Retinal pigment epithelial cell (primary cell): ENCODE data around the gene TSHZ3.

Source experiments
- DNase-seq: peaks from one replicate; pipeline ENCODE4 v3.0.0-alpha.2; 2010; ENCODE audit warnings: low read depth
- H3K4me3 ChIP-seq: 2 replicates; pipeline ENCODE4 v1.5.1; 2011; ENCODE audit warnings: mild to moderate bottlenecking, low read length, control low read depth, moderate library complexity
- TF ChIP-seq, protein P1 (sequence below): conservative IDR thresholded peaks from 2 replicates; pipeline ENCODE4 v1.5.1; 2011; ENCODE audit warnings: low read depth, low read length, control low read depth, inconsistent platforms

The TSHZ3 gene, protein sequence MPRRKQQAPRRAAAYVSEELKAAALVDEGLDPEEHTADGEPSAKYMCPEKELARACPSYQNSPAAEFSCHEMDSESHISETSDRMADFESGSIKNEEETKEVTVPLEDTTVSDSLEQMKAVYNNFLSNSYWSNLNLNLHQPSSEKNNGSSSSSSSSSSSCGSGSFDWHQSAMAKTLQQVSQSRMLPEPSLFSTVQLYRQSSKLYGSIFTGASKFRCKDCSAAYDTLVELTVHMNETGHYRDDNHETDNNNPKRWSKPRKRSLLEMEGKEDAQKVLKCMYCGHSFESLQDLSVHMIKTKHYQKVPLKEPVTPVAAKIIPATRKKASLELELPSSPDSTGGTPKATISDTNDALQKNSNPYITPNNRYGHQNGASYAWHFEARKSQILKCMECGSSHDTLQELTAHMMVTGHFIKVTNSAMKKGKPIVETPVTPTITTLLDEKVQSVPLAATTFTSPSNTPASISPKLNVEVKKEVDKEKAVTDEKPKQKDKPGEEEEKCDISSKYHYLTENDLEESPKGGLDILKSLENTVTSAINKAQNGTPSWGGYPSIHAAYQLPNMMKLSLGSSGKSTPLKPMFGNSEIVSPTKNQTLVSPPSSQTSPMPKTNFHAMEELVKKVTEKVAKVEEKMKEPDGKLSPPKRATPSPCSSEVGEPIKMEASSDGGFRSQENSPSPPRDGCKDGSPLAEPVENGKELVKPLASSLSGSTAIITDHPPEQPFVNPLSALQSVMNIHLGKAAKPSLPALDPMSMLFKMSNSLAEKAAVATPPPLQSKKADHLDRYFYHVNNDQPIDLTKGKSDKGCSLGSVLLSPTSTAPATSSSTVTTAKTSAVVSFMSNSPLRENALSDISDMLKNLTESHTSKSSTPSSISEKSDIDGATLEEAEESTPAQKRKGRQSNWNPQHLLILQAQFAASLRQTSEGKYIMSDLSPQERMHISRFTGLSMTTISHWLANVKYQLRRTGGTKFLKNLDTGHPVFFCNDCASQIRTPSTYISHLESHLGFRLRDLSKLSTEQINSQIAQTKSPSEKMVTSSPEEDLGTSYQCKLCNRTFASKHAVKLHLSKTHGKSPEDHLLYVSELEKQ

DNA sequence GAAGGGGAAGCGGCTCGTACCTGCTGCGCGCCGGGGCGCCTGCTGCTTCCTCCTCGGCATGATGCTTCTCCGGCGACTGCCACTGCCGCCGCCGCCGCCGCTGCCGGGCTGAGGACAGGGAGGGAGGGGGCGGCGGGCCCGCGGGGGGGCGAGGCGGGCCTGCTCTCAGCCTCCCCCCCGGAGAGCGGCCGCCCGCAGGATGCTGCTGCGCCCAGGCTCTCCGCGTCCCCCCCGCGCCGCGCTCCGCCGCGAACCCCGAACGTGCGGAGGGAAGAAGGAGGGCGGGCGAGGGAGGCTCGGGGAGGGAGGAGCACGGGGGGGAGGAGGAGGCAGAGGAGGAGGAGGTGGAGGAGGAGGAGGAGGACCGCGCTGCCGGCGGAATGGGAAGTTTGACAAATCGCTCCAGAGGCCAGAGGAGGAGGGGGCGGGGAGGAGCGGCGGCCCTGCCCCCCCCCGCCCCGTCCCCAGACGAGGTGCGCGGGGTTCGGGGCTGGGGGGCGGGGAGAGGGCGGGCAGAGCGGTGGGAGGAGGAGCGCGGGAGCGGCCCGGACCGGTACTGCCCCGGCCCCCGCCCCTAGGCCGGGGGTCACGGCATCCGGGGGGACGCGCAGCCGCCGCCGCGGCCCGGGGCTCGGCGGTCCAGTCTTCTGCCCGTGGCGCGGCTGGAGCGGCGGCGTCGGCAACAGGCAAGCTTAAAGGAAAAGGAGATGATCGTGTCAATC is at the start of gene TSHZ3:
Gene TSHZ3 (minus strand): TSS at position 277 of the 722 bp plus-strand sequence. CDS start 217 bp downstream, at position 60.
- TF ChIP-seq, protein P1, sequence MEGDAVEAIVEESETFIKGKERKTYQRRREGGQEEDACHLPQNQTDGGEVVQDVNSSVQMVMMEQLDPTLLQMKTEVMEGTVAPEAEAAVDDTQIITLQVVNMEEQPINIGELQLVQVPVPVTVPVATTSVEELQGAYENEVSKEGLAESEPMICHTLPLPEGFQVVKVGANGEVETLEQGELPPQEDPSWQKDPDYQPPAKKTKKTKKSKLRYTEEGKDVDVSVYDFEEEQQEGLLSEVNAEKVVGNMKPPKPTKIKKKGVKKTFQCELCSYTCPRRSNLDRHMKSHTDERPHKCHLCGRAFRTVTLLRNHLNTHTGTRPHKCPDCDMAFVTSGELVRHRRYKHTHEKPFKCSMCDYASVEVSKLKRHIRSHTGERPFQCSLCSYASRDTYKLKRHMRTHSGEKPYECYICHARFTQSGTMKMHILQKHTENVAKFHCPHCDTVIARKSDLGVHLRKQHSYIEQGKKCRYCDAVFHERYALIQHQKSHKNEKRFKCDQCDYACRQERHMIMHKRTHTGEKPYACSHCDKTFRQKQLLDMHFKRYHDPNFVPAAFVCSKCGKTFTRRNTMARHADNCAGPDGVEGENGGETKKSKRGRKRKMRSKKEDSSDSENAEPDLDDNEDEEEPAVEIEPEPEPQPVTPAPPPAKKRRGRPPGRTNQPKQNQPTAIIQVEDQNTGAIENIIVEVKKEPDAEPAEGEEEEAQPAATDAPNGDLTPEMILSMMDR, result no peak
- DNase-seq, result no peak
- H3K4me3 ChIP-seq, result peak within 1 kb of the TSS; percentile 56

DNA sequence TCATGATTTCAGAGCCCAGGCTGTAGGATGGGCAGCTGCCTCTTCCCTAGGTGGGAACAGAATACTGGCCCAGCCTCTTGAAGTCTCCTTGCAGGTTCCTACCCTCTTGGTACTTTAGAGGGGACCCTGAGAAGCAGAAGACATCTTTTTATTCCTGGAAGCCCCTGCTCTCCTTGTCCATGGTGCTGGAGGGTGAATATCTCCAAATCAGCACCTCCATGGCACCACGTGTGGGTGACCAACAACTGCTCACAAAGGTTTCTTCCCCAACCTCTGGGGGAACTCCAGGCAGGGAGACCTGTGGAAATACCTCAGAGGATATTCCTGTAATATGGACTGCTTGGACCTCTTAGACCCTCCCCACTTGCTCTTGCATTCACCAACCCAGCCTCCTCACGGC is 48.1 kb upstream of the TSHZ3 start:
- no peak overlapping the region for H3K4me3 ChIP-seq
- TF ChIP-seq, protein P1, result no peak
- DNase-seq, result no peak

DNA sequence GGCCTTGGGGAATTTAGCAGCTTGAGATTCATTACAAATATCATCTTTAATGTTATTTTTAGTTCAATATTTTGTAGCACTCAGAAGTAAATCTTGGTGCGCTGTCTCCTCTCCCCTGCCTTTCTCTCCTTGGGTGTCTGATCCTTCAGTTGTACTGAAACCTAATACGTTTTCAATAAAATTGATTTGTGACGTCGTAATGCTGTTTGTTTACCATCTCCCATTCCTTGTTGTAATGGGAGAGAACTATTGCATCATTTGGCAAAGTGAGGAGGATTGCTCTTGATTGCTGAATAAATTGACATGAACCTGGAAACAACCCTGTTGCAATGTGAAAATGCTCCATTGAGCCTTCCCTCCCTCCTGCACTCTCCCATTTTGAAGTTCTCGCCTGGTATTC is 43.2 kb upstream of the TSHZ3 start:
- no peak for DNase-seq
- TF ChIP-seq, protein P1, result no peak
- no peak overlapping the region for H3K4me3 ChIP-seq

DNA sequence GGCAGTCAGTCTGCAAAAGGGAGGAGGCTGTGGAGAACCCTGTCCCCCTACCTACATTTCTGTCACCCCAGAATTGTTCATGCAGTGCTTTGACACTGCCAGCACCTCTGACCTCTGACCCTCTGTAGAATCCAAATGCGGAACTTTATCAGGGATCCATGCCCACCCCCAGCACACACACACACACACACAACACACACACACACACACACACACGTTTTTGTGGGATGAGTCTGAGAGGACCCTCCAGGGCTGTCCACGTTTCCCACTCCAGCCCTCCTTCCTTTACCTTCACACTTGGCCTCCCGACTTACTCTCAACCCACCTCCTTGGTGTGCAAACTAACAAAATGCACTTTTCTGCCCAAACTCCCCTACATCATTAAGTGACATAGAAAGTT is 42.3 kb upstream of the TSHZ3 start:
- no peak overlapping the region for H3K4me3 ChIP-seq
- TF ChIP-seq, protein P1, result no peak
- no peak for DNase-seq

DNA sequence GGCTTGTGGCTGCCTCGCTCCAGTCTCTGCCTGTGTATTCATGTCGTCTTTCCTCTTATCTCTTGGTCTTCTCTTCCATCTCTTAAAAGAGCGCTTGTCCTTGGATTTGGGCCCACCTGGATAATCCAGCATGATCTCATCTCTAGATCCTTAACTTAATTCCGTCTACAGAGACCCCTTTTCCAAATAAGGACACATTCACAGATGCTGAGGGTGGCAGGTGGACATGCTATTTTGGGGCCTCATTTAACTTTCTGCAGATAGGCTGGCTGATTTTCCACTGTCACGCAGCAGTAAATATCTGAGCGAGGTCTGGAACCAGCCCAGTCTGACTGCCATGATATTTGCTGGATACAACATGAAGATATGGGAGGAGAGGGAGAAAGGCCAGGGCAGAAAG is 41.5 kb upstream of the TSHZ3 start:
- TF ChIP-seq, protein P1, result no peak
- no peak for DNase-seq
- no peak overlapping the region for H3K4me3 ChIP-seq

DNA sequence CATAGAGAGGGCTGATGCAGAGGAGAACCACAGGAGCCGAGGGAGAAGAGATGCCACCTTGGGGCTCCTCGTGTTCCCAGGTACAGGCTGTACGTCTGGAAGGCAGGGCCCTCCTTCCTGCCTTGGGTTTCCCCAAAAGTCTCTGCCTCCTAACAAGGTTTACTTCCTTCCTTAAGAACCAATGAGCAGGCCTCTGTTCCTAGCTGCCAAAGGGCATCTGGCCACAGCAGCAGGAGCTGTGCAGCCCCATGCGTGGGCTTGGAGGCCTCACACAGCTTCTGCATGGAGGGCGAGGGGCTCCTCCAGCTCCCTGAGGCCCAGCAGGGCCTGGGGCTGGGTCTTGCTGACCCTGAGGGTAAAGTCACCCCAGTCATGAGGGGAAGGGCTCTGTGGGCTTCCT is 40.6 kb upstream of the TSHZ3 start:
- DNase-seq, result no peak
- no peak overlapping the region for H3K4me3 ChIP-seq
- TF ChIP-seq, protein P1, result no peak
